Inflammatory macrophage treated with lipopolysaccharide for 4 hours (primary cell): ENCODE results near the gene STAT6.
"Not testable (repeated sequence)": the region's sequence is repeated elsewhere in the genome, so short reads cannot be mapped to it uniquely, and the experiment has no call there.

Experiments
- DNase-seq: peaks from one replicate; pipeline ENCODE4 v3.0.0-alpha.2; 2020

The STAT6 gene

GRCh38 chr12:57126561-57126960 is 15.4 kb upstream of the STAT6 start:
- no peak for DNase-seq

GRCh38 chr12:57126061-57126460 is 14.9 kb upstream of the STAT6 start:
- no peak for DNase-seq

GRCh38 chr12:57124261-57124877 is 13.2 kb upstream of the STAT6 start:
- DNase-seq = peak; percentile 81

DNA sequence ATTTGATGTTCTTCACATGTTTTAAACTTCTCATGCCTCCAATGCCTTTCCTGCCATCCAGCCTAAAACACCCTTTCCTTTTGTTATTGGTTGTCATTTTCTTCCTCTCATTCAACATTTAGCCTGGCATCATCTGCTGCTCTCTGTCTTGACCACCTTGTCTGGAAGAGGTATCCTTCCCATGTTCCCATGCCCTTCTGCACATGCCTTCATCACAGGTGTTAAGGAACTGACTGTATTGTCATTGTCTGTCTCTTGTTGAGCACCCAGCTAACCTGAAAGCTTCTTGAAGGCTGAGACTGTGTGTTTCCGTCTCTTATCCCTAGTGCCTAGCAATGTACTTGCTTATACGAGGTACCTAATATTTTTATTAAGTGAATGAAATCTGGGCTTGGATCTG is 12.7 kb upstream of the STAT6 start:
- DNase-seq = no peak

DNA sequence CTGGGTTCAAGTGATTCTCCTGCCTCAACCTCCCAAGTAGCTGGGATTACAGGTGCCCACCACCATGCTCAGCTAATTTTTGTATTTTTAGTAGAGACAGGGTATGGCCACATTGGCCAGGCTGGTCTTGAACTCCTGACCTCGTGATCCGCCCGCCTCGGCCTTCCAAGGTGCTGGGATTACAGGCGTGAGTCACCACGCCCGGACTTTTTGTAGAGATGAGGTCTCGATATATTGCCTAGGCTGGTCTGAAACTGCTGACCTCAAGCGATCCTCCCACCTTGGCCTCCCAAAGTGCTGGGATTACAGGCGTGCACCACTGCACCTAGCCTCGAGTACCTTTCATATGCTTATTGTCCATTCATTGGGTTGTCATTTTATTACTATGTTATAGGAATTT is 9.6 kb upstream of the STAT6 start:
- not testable (repeated sequence) for DNase-seq

- DNase-seq = no peak
These were observed 8.3 kb upstream of the STAT6 start for GRCh38 chr12:57119294-57120085.

GRCh38 chr12:57118711-57119271 is 7.6 kb upstream of the STAT6 start:
- DNase-seq = peak; percentile 91

- no peak for DNase-seq
These were observed 5.6 kb upstream of the STAT6 start for GRCh38 chr12:57116580-57117281.

- DNase-seq = no peak
These were observed 1.5 kb upstream of the STAT6 start for GRCh38 chr12:57112492-57113294.

GRCh38 chr12:57110104-57111030 is 795 bp downstream of the STAT6 start:
- peak; percentile 82 for DNase-seq

- no peak for DNase-seq
These were observed 1.7 kb downstream of the STAT6 start for GRCh38 chr12:57109207-57110103.

GRCh38 chr12:57107456-57108155 is 3.6 kb downstream of the STAT6 start:
- no peak for DNase-seq

DNA sequence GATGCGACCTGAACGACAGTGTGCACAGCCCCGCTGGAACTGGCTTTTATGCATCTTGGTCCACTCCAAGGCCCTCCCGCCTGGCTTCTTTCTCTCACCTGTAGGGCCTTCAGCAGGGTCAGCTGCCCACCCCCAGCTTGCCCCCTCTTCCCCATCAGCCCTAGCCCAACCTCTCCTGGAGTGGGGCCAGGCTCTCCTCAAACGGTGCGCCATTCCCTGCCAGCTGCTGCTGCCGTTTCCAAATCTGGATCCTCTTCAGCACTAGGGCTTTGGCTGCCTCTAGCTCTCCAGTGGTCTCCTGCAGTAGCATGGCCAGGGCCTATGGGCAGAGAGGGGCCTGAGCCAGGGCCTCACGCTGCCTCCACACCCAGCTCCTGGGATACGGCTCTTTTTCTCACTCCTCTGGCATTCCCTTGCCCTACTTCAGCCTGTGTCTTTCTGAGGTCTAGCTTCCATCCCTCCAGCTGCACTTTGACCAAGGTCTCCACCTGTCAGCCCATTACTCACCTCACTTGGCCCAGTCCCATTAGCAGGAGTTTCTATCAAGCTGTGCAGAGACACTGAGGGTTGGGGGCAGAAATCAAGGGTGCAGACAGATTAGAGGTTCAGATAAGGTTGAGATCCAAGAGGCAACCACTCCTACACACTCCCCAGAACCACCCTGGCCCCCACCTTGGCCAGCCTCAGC is 5.0 kb downstream of the STAT6 start:
- DNase-seq = no peak

GRCh38 chr12:57105011-57105753 is 6.0 kb downstream of the STAT6 start:
- no peak for DNase-seq

- DNase-seq = no peak
These were observed 6.8 kb downstream of the STAT6 start for GRCh38 chr12:57104292-57104910.

DNA sequence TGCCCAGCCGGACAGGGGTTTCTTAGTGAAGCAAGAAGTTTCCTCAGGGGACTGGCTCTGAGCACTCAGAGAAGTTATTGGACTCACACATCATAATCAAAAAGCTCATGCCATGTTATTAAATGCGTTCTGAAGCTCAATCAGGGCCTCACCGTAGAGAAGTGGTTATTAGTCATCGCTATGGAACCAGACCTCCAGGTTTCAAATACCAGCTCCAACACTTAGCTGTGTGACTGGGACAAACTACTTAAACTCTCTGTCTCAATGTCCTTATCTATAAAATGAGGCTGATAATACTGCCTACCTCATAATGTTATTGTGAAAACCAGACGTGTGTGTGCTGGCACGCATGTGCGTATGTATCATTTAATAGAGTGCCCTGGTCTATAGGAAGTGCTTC is 7.3 kb downstream of the STAT6 start:
- no peak for DNase-seq

DNA sequence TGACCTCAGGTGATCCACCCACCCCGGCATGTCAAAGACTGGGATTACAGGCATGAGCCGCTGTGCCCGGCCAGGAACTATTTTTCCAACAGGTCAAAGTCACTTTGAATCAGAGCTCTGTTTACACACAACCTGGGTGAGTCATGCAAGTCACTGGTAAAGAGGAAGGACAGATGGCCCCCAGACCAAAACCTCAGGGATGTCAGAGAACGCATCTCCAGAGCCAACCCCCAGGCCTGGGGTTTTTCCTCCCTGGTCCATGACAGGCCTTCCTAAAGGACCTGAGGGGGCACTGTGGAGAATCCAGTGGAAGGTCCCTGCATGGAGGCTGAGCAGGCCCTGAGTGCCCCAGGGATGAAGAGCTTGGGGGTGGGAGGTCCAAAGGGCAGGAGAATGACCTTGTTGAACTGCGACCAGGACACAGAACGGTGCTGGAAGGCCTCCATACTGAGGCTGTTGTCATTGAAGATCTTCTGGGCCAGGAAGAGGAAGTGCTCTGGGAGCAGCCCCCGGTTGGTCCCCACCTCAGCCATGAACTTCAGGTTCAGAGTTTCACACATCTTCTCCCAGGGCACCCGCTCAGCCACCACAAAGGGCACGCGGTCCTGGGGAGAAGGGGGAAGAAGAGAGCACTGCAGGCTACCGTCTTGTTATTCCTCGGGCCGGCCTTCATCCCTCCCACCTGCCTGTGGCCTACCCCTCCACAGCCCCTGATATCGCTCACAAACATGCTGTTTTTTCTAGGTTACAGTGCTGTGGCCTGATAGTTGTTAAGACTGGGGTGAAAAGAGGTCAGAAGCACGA is 9.1 kb downstream of the STAT6 start:
- DNase-seq = no peak
